ENCODE measurements around the gene KRIT1. TPM values are rescaled to one million over a fixed set of nuclear protein-coding genes. Genes with fewer than 3 reads are reported as not detected.

Gene KRIT1
- total RNA-seq, 2 donors from 2014 or later = 83.1 to 98.8 TPM

GRCh38 chr7:92276460-92276864, 30.7 kb upstream of the KRIT1 start:
- ATAC-seq (ENCODE audit: insufficient number of reproducible peaks, low FRiP score, low read depth) = no peak
- no peak for TF ChIP-seq CTCF (IDR thresholded peaks at IDR 0.05)
- Histone ChIP-seq H3K27me3 (replicated peaks; ENCODE audit: insufficient read depth) (no peaks in the 10 kb centered on the region), H3K27ac (no peak overlapping the region), H3K4me3 (no peak overlapping the region), H3K4me1 (ENCODE audit: control insufficient read depth in 1 of 2, low read depth in 2 of 2) (peaks cover 0 to 34% of the 10 kb centered on the region in 2 donors), H3K36me3 (no peaks in the 10 kb centered on the region), H3K9me3 (no peaks in the 10 kb centered on the region)
- DNase-seq (ENCODE audit: low spot score) = no peak

- no peak for TF ChIP-seq CTCF (IDR thresholded peaks at IDR 0.05)
- Histone ChIP-seq H3K4me3 (no peak overlapping the region), H3K9me3 (no peaks in the 10 kb centered on the region), H3K4me1 (ENCODE audit: control insufficient read depth in 1 of 2, low read depth in 2 of 2) (peaks cover 0 to 32% of the 10 kb centered on the region in 2 donors), H3K27me3 (replicated peaks; ENCODE audit: insufficient read depth) (no peaks in the 10 kb centered on the region), H3K27ac (no peak overlapping the region), H3K36me3 (no peaks in the 10 kb centered on the region)
- no peak for DNase-seq (ENCODE audit: low spot score)
- no peak for ATAC-seq (ENCODE audit: insufficient number of reproducible peaks, low FRiP score, low read depth)
Measured at GRCh38 chr7:92275327-92275726, 29.6 kb upstream of the KRIT1 start.

GRCh38 chr7:92268921-92269320, 23.2 kb upstream of the KRIT1 start:
- H3K36me3 ChIP-seq = no peaks in the 10 kb centered on the region
- DNase-seq (ENCODE audit: low spot score) (no peak), ATAC-seq (ENCODE audit: insufficient number of reproducible peaks, low FRiP score, low read depth) (no peak)
- H3K4me3 ChIP-seq = no peak overlapping the region
- H3K4me1 ChIP-seq (ENCODE audit: control insufficient read depth in 1 of 2, low read depth in 2 of 2) = no peaks in the 10 kb centered on the region
- H3K27me3 ChIP-seq (replicated peaks; ENCODE audit: insufficient read depth) = no peaks in the 10 kb centered on the region
- TF ChIP-seq CTCF (IDR thresholded peaks at IDR 0.05) = no peak
- H3K9me3 ChIP-seq = no peaks in the 10 kb centered on the region
- no peak overlapping the region for H3K27ac ChIP-seq

- ATAC-seq (ENCODE audit: insufficient number of reproducible peaks, low FRiP score, low read depth) = no peak
- Histone ChIP-seq H3K4me3 (no peak overlapping the region), H3K36me3 (no peaks in the 10 kb centered on the region), H3K27me3 (replicated peaks; ENCODE audit: insufficient read depth) (no peaks in the 10 kb centered on the region), H3K9me3 (no peaks in the 10 kb centered on the region), H3K27ac (no peak overlapping the region), H3K4me1 (ENCODE audit: control insufficient read depth in 1 of 2, low read depth in 2 of 2) (no peaks in the 10 kb centered on the region)
- no peak for TF ChIP-seq CTCF (IDR thresholded peaks at IDR 0.05)
- no peak for DNase-seq (ENCODE audit: low spot score)
Measured at GRCh38 chr7:92266415-92267241, 20.9 kb upstream of the KRIT1 start.

GRCh38 chr7:92260248-92260781, 14.6 kb upstream of the KRIT1 start:
- TF ChIP-seq CTCF (IDR thresholded peaks at IDR 0.05) = no peak
- DNase-seq (ENCODE audit: low spot score) = no peak
- Histone ChIP-seq H3K4me3 (no peak overlapping the region), H3K27me3 (replicated peaks; ENCODE audit: insufficient read depth) (no peaks in the 10 kb centered on the region), H3K27ac (no peak overlapping the region), H3K4me1 (ENCODE audit: control insufficient read depth in 1 of 2, low read depth in 2 of 2) (peaks cover 5 to 9% of the 10 kb centered on the region in 2 donors), H3K9me3 (no peaks in the 10 kb centered on the region), H3K36me3 (no peaks in the 10 kb centered on the region)
- ATAC-seq (ENCODE audit: insufficient number of reproducible peaks, low FRiP score, low read depth) = no peak
